Activated CD8-positive, alpha-beta memory T cell treated with anti-CD3 and anti-CD28 coated beads for 36 hours (primary cell): ENCODE data around the gene AUTS2. TPM values are rescaled to one million over a fixed set of nuclear protein-coding genes. Genes with fewer than 3 reads are reported as not detected.

Source experiments
- CTCF ChIA-PET: fragments of 350-600 bp; sonication (Branson Sonifier 250); formaldehyde crosslinking; loops from one replicate; lab custom pipeline; 2021; ENCODE audit warnings: antibody characterized with exemption; lab: Charles Lee
- POLR2A ChIA-PET: fragments of 350-600 bp; sonication (Branson Sonifier 250); formaldehyde crosslinking; loops from one replicate; lab custom pipeline; 2021; ENCODE audit warnings: antibody characterized with exemption; lab: Charles Lee
- total RNA-seq, 2 experiments: library from RNA; stranded (reverse); gene quantifications; one replicate each; pipeline ENCODE4 v1.2.3, GENCODE V29; 2021

Gene AUTS2
- total RNA-seq, 2 experiments from 2014 or later, result 3.4 to 3.5 TPM

DNA sequence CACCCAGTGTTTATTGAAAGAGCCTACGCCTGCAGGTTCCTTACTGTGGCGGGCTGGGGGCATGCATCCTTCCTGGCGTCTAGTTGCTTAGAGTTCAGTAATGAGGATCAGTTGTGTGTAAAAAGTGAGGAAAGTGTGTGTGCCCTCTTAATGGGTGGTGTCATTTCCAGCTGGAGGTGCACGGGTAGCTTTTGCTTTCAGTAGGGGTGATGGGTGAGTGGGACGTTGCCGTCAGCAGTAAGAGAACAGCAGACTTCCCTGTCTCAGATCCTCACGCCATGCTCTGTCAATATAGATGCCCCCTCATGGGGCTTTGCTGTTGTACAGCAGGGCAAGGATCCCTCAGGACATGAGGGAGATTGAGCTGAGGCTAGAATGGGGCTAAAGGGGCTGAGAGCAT lies 1181.0 kb downstream of the AUTS2 start:
- POLR2A ChIA-PET, result no interaction called here
- CTCF ChIA-PET, result no interaction called here

DNA sequence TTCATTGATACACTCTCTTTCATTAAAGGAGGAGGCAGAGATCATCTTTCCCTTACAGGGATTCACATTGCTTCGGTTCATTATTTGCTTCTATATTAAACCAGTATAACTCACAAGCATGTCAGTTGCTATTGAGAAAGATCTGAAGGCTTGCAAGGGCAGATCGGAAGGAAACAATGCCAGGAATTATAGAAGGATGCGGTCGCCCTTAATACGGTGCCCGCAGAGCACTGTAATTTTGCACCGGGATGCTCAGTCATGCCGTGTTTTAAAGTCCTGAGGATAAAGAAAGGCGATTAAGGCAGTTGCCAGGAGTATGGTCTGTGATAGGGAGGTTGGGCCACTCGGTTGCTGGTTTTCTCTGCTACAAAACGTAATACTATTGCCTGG lies 1183.6 kb downstream of the AUTS2 start:
- POLR2A ChIA-PET, result no interaction called here
- CTCF ChIA-PET, result interaction anchor here (0.7 kb wide), 1 partner anchor 739 kb away, joined by 3 read pairs; no protein-coding TSS in a partner anchor

DNA sequence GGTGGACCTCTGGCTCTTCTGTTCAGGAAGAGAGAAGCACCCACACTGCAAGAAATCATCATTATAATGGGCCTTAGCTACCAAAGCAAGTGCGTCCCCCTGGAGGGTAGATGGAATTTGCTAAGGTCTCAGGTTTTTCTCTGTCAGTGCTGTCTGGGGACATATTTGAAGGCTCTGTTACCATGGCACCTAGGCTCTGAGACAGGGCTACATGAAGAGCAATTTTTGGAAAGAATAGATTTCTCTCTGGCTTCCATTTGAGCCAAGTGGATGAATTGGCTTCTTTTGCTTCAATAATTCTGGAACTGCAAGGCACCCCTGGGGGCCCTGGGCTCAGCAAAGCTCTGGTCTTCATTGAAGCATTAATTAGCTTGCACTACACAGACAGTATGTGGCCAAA lies 1184.5 kb downstream of the AUTS2 start:
- ChIA-PET CTCF (no interaction called here), POLR2A (no interaction called here)

DNA sequence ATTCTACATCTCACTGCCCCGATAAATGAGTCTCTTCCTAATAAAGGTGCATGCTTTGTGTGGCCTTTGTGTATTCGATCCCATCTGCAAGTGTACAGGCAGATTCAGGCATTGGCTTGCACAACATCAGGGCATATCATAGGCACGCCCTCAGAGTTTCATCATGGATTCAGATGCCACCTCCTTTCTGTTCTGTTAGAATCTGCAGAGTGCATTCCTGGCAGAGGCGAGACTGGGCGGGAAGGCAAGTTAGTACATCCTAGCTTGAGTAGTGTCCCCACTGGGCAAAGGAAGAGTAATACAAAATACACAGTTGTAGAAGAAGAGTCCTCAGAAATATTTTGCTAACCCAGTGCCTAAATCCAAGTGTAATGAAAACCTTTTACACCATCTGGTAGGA lies 1187.2 kb downstream of the AUTS2 start:
- ChIA-PET CTCF (no interaction called here), POLR2A (no interaction called here)

DNA sequence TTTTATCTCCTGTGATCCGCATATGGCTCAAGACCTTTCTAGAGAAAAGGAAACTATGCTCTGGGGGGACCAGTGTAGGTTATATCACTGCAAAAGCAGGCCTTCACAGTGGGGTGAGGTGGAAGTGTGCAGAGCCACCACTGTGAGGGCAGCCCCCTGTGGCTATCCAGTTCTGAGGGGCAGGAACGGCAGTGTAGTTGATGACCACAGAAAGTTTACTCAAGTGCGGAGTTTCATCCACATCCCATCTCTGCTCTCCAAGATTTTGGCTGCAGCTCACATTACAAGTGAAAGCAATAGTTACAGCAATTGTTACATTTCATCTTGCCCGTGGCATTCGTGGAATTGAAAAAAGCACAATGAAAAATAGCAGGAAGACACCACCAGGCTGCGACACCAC lies 1187.8 kb downstream of the AUTS2 start:
- ChIA-PET CTCF (no interaction called here), POLR2A (no interaction called here)

DNA sequence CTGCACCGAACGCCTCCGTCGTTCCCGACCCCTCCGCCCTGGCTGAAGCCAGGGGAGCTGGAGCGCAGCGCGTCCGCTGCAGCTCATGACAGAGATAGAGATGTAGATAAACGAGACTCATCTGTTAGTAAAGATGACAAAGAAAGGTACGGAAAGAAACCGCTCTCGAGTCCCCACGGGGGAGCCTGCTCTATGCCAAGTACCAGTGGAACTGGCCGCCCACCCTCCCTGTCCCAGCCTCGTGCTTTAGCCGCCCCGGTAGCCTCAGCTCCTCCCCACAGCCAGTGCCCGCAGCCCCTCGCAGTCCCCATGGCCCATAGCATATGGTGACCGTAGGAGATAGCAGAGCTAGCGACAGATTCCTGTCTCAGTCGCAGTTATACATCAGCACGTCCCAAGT lies 1189.0 kb downstream of the AUTS2 start:
- ChIA-PET CTCF (no interaction called here), POLR2A (no interaction called here)

DNA sequence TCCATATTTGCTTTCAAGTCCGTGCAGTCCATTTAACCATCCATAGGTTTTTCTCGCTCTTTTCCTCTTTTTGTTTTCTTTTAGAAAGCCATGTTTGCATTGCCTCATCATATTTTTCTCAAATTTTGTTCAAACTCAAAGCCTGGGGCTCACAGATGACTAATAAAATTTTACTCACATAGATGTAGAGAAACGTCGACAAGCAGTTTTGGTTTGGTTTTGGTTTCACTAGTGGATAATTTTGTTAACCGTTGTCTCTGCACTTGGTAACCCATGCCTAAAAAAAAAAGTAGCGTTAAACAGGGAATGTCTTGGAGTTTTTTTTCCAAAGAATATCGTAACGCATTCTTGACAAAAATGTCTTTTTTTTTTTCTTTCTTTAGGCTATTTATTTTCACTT lies 1189.5 kb downstream of the AUTS2 start:
- POLR2A ChIA-PET, result no interaction called here
- CTCF ChIA-PET, result no interaction called here

DNA sequence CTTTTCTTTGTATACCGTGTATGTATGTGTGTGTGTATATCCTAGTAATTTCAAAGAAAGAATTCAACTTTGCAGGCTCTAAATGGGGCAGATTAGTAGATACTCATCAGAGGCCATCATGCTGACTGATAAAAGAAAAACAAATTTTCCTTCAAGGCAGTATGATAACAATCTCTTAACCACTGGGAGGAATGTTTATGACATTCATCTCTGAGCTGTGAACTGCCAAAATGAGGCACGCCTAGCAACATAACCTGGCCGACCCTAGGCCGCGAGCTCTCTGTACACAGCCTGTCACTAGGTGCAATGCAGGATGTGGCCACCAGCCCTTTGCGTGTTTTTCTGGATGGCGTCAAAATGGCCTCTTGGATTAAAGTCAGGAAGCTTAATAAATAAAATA lies 1190.0 kb downstream of the AUTS2 start:
- ChIA-PET POLR2A (no interaction called here), CTCF (no interaction called here)

DNA sequence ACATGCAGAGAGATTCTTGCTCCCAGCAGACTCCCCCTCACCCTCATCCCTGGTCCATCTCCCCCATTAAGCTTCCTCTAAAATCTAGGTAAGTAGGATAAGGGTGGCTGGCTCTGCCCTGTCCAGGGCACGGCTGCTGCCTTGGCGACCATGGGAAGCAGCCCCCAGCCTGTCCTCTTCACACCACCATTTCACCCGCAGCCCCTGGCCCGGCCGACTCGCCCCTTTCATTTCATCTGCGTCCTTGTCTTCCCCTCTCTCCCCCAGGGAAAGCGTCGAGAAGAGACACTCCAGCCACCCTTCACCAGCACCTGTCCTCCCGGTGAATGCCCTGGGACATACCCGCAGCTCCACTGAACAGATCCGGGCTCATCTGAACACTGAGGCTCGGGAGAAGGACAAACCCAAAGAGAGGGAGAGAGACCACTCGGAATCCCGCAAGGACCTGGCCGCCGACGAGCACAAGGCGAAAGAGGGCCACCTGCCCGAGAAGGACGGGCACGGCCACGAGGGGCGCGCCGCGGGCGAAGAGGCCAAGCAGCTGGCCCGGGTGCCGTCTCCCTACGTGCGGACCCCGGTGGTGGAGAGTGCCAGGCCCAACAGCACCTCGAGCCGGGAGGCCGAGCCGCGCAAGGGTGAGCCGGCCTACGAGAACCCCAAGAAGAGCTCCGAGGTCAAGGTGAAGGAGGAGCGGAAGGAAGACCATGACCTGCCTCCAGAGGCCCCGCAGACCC lies 1191.4 kb downstream of the AUTS2 start:
- POLR2A ChIA-PET, result no interaction called here
- CTCF ChIA-PET, result no interaction called here

DNA sequence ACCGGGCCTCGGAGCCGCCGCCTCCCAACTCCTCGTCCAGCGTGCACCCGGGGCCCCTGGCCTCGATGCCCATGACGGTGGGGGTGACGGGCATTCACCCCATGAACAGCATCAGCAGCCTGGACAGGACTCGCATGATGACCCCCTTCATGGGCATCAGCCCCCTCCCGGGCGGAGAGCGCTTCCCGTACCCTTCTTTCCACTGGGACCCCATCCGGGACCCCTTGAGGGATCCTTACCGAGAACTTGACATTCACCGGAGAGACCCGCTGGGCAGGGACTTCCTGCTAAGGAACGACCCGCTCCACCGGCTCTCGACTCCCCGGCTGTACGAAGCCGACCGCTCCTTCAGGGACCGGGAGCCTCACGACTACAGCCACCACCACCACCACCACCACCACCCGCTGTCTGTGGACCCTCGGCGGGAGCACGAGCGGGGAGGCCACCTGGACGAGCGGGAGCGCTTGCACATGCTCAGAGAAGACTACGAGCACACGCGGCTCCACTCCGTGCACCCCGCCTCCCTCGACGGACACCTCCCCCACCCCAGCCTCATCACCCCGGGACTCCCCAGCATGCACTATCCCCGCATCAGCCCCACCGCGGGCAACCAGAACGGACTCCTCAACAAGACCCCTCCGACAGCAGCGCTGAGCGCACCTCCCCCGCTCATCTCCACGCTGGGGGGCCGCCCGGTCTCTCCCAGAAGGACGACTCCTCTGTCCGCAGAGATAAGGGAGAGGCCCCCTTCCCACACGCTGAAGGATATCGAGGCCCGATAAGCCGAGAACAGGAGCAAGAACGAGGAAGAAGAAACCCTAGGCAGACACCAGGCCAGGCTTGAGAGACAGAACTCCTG lies 1192.2 kb downstream of the AUTS2 start:
- CTCF ChIA-PET, result no interaction called here

DNA sequence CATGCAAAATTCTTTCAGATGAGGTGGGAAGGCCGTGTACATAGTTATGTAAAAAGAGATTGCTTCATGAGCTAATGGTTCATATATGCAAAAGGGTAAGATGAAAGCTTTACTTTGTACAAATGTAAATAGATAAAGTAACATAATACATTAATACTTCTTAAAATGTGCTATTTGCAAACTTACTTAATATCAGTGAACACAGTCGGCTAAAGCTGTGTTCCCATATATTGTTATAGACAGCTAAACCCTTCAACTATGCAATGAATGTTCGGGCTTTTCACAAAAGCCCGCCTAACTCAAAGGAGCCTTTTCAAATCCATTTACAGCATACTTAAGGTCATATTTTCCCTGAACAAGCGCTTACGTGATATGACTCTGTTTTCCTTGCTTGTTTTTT lies 1193.1 kb downstream of the AUTS2 start:
- CTCF ChIA-PET, result no interaction called here
- POLR2A ChIA-PET, result no interaction called here

More for the DNA sequence above, 1192.2 kb downstream of the AUTS2 start:
- POLR2A ChIA-PET, result no interaction called here

DNA sequence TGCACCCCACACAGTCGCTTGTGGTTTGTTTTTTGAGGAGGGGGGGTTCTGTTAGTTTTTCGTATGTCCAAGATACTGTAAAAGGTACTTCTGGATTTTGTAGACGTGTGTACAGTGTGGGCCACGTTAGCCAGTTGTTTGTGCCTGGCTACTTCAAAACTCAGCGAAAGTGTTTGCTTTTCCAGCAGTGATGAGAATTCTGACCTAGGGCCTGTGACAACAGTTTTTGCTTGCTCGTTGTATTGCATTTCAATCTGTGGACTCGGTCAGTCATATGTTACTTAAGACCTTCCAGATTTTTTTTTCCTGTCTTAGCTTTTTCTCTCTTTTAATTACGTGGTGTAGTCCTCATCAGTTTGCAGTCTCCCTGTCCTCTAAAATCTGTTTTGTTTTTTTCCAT lies 1194.8 kb downstream of the AUTS2 start:
- ChIA-PET POLR2A (no interaction called here), CTCF (no interaction called here)

DNA sequence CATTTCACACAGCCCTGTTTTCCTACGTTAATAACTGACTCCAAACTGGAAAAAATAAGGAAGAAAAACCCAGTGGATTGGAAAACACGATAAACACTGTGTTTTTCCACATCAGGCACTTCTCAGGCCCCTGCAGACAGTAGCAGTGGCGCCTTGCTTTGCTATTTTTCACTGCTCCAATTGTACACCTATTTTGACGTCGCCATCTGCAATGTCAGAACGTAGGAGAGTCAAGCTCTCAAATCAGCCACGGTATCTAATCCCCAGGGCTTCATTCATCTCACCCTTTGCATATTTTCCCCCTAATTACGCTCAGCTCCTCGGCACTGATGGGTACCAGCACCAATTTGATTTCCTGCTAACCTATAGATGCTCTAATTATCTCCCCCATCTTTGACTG lies 1195.5 kb downstream of the AUTS2 start:
- ChIA-PET POLR2A (no interaction called here), CTCF (no interaction called here)

DNA sequence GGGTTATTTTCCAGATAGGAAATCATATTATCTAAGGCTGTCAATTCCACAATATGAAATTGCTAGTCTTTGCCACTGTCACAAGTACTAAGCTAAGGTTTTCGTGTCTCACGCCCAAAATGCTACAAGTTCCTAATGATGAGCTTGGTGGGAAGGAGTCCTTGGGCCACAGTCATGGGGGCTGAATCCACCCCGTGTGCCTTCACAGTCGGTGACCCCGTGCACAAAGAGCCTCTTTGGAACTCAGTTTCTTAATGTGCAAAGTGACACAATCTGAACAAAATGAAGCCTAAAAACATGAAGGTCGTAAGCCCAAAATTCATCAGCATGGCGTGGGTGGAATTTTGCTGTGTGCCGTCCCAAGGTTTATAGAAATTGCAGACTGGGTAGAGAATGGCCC lies 1196.7 kb downstream of the AUTS2 start:
- ChIA-PET CTCF (no interaction called here), POLR2A (no interaction called here)

DNA sequence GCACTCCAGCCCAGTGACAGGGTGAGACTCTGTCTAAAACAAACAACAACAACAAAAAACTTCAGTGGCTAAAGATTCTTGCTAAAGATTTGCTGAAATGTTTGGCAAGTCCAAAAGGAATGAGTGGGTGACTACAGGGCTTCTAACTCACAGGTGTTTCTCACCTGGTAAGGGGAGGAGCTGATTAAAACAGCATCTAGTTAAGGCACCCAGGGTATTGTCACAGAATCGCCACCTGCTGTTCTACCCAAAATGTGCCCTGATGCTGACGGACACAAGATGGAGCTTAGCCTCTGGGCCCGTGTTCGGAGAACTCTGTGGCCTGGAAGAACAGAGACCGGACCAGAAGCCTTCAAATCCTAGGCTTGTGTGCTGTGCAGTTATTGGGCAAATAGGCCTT lies 1197.7 kb downstream of the AUTS2 start:
- CTCF ChIA-PET, result no interaction called here
- POLR2A ChIA-PET, result no interaction called here

DNA sequence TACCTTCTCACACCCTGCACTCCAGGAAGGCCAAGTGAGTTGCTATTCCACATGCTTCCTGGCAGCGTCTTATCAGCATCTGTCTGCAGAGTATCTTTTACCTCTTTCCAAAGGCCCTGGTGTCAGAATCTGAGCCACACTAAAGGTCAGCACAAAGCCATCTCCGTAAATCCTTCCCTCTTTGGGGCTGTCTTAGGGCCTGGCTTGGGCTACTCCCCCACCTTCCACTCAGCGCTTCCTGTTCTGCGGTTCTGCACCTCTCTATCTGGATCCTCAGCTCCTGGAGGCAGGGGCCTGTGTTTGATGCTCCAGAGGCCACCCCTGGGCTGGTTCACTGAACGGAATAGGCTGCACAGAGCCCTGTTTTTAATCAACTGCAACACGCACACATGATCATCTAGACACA lies 1198.8 kb downstream of the AUTS2 start:
- ChIA-PET CTCF (no interaction called here), POLR2A (no interaction called here)

DNA sequence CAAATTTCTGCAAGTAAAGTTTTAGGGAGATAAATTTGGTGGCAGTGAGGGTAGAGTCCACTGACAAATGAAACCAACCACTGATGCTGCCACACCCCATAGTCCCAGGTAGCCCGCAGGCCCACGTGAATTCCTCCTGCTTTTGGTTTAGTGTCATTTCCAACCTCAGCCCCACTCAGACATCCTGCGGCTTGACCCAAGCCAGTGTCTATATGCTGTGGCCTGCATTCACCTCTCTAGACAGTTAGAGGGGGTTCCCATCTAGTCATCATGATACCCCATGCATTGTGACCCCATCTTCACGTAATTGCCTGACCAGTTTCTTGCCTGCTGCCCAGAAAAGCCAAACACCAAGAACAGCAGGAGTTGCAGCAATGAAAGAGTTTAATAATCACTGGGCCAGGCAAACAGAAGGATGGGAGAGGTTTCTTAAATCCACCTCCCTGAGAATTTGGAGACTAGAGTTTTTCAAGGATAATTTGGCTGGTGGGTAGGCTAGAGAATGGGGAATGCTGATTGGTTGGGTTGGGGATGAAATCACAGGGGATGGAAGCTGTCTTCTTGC lies 1201.6 kb downstream of the AUTS2 start:
- CTCF ChIA-PET, result no interaction called here
- POLR2A ChIA-PET, result no interaction called here

DNA sequence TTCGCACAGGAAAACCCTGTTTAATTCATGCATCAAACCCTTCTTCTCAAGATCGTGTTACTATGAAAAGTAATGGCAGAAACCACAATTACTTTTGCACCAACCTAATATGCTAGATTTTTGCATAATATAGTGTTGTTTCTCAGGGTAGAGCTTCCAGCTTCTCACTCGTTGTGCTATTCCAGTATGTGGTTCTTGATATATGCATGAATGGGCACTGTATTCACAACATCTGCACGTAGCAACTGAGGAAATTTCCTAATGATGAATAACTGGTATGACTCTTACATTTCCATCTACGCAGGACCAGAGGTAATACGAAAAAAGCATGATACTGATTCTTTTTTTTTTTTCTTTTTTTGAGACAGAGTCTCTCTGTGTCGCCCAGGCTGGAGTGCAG lies 1207.1 kb downstream of the AUTS2 start:
- CTCF ChIA-PET, result no interaction called here
- POLR2A ChIA-PET, result no interaction called here

DNA sequence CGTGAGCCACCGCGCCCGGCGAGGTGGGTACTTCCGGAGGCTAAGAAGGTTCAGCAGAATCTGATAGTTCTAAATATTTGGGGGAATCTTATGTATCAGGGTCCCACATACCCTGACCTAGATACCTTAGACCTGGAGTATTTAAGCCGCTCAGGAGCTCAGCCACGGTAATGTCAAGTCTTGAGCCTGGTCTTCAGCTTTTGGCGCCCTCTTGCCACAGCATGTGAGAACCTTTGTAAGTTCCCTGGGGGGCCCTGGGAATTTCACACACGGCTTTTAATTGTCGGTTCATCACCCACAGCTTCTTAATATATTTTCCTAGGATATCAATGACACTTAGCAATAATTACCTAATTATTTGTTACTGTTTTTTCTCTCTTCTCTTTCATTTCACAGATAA lies 1209.4 kb downstream of the AUTS2 start:
- POLR2A ChIA-PET, result no interaction called here

DNA sequence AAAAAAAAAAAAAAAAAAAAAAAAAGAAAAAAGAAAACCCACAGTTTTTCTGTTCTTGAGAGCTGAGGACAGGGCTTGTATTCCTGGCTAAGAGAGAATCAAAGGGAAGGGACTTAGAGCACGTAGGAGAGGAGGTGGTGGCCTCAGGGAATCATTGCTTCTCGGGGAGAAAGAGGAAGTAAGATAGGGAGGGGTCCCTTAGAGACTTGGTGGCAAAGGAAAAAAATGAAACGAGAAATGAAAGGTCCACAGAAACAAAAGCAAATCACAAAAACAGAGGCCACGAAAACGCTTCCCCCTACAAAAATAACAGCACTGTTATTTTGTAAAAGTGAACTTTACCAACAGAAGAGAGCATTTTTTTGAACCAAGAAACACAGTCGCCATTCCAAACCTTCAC lies 1210.6 kb downstream of the AUTS2 start:
- ChIA-PET CTCF (no interaction called here), POLR2A (no interaction called here)

More for the DNA sequence above, 1209.4 kb downstream of the AUTS2 start:
- CTCF ChIA-PET, result no interaction called here
